Head of caudate nucleus (tissue), 42 donors: ENCODE results near the gene ITPR2.
"Not testable (repeated sequence)": the region's sequence is repeated elsewhere in the genome, so short reads cannot be mapped to it uniquely, and the experiment has no call there.

Experiments used
- DNase-seq, 42 donors: peaks; one replicate each; pipeline versions ENCODE4 v3.0.0 to v3.0.0-alpha.2; 2020 to 2021; ENCODE audit warnings: mixed read lengths in 7 of 42
- intact Hi-C: fragments of 100-400 bp; cut with DNase I; formaldehyde crosslinking; loops from one replicate; pipeline ENCODE4 v1.15.0; 2022

Gene ITPR2

DNA sequence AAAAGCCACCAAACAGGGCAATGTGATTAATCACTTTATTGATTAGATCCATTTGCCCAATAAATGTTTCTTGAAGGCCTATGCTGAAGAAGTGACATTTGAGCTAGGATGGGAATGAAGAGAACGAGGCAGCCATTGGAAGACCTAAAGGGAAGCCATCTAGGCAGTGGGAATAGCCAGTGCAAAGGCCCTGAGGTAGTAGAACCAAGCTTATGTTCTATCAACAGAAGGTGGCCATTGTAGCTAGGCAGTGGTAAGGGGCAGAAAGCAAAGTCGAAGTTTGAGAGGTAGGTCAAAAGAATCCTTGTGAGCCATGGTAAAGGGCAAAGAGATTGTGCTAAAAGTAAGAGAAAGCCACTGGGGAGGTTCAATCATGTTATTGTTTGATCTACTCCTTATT lies 173.1 kb downstream of the ITPR2 start:
- DNase-seq: no peak
- intact Hi-C loops: no loop called here

GRCh38 chr12:26658991-26659390 lies 174.0 kb downstream of the ITPR2 start:
- intact Hi-C loops: no loop called here
- DNase-seq: no peak

- intact Hi-C loops: no loop called here
- DNase-seq: no peak
Measured at GRCh38 chr12:26654623-26655022, 178.4 kb downstream of the ITPR2 start.

DNA sequence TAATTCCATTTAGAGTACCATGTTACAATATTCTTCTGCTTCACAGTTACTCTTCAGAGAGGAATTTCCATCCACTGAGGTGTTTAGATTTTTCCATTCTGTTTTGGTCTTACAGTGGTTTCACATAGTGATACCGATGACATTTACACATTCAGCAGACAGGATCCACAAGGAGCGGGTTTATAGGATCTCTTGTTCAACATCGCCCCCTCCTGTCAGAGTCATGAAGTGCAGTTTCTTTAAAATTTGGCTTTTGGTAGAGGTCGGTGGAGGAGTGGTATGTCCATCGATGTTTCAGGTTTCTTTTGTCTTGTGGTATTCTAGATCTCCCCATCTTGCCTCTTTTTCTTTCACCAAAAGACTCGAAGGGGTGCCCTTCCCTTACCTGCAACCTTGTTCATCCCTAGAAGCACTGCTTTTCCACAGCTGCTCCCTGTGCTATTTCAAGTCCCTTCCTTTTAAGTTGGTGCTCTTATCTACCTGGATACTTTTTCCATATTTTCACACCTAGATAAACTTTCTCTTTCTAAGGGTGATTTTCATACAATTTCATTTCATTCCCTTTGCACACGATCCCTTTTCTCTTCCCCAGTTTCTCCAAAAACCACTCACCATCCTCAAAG lies 181.3 kb downstream of the ITPR2 start:
- intact Hi-C loops: no loop called here
- DNase-seq: peak in 36 of 42 donors; percentile 5 to 92 (median 66)

- intact Hi-C loops: no loop called here
- DNase-seq: no peak
Measured at GRCh38 chr12:26651036-26651435, 182.0 kb downstream of the ITPR2 start.

DNA sequence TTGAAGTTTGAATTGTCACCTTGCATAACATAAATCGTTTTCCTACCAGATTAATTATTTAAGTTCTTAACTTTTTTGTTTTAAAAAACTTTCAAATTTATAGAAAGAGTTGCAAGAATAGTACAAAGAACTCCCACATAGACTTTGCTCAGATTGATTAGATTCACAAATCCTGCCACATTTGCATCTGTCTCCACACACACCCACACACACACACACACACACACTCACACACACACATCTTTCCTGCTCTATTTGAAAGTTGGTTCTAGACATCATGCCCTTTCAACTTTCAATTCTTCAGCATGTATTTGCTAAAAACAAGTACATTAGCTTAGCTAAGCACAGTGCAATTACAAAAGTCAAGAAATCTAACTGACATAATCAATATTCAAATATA lies 184.0 kb downstream of the ITPR2 start:
- intact Hi-C loops: no loop called here
- DNase-seq: peak in 10 of 42 donors; percentile 21 to 45 (median 36)

DNA sequence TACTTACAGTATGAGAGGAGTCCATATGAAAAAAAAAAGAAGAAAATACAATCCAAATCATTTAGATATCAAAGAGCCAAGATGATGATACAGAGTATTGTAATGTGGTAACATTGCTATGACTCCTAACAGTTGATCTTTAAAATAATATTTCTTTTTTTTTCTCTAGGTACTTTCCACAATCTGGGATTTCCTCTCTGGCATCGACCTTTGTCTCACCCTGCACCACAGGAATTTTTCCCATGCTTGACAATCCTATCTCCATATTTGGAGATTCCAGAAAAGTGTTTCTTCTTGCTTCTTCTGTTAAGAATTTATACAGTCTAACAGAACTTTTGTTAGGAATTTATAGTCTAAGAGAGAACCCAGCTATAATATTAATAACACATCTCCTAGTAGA lies 184.4 kb downstream of the ITPR2 start:
- intact Hi-C loops: no loop called here
- DNase-seq: no peak

DNA sequence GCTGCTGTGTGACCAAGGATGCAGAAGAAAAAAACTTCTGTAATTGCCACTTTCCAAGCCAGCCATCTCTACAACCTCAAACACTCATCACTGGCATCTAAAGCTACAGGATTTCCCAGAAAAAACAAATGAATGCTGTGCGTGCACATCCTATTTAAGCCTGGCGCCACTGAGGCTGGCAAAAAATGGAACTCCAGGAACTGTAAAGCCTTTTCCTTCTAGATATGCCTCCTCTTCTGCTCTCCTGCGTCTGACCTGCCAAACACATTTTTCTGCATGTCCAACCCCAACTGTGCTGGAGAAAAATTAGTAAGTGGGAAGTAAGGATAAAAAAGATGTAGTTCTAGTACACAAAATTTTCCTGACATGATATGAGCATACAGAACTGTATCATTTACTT lies 184.9 kb downstream of the ITPR2 start:
- intact Hi-C loops: no loop called here
- DNase-seq: no peak

DNA sequence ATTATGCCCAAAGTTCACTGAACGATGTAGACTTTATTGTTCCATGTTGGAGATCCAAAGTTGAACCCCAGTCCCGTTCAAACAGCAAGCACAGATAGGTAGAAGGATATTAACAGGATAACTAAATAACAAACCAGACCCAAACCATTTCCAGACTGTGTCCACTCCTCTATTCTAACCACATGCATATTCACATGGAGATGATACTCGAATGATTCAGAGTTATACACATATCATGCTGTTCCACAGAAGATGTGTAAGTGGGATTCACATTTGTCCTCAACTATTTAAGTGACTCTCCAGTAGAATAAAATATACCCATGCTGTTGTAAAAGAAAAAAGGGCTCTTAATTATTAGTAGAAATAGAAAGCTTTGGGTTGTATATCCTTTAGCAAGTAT lies 185.9 kb downstream of the ITPR2 start:
- intact Hi-C loops: no loop called here
- DNase-seq: no peak

DNA sequence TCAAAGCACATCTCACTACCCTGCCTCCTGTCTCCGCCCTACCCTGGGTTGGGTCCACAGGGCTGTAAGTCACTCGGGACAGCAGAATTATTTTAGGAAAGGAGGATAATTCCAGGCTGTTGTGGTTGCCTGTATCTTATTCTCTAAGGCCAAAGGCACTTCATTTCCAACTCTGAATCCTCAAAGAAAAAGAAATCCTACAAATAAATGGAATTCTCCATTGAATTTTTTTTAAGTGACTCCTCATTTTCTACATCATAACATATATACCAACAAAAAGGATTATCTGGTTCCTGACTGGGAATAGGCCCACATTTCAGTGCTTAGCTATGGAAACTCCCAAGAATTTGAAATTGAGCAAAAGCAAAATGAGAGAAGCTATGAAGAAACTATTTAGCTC lies 186.4 kb downstream of the ITPR2 start:
- intact Hi-C loops: no loop called here
- no peak for DNase-seq

DNA sequence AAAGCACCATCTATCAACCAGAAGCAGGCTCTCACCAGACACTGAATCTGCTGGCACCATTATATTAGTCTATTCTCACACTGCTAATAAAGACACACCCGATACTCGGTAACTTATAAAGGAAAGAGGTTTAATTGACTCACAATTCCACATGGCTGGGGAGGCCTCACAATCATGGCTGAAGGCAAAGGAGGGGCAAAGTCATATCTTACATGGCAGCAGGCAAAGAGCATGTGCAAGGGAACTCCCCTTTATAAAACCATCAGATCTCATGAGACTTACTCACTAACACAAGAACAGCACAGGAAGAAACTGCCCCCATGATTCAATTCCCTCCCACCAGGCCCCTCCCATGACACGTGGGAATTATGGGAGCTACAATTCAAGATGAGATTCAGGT lies 188.6 kb downstream of the ITPR2 start:
- intact Hi-C loops, DNase-seq: not testable (repeated sequence)

DNA sequence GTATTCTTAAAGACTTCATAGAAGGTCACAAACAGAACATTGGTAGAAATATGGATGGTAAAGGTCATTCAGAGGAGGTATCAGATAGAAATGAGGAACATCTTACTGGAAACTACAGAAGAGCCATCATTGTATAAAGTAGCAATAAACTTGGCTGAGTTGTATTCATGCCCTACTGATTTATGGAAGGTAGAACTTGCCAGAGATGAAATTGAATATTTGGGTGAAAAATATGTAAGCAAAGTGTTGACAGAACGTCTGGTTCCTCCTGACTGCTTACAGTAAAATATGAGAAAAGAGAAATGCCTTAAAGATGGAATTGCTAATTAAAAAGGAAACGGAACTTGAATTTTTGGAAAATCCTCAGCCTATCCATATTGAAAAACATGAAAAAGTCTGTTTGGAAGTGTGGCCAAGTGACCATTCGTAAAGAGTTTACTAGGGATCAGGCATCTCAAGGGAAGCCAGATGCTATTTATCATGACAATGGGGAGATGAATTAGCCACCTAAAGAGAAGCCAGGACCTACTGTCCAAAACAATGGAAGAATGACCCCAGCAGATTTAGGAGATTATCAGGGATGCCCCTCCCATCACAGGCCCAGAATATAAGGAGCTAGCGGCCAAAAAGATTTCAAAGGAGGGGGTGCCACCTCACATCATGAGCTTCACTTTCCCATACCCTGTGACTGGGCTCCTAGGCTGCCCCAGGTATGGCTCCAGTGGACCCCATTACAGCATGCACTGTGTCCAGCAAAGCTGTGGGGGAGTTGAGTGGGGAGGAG lies 189.3 kb downstream of the ITPR2 start:
- intact Hi-C loops: no loop called here
- DNase-seq: no peak

GRCh38 chr12:26642361-26642760 lies 190.6 kb downstream of the ITPR2 start:
- DNase-seq: no peak
- intact Hi-C loops: no loop called here

GRCh38 chr12:26636710-26637328 lies 196.2 kb downstream of the ITPR2 start:
- intact Hi-C loops: no loop called here
- DNase-seq: no peak

GRCh38 chr12:26633591-26634210 lies 199.3 kb downstream of the ITPR2 start:
- intact Hi-C loops: no loop called here

GRCh38 chr12:26632756-26633155 lies 200.2 kb downstream of the ITPR2 start:
- no peak for DNase-seq
- intact Hi-C loops: no loop called here

More at GRCh38 chr12:26633591-26634210, 199.3 kb downstream of the ITPR2 start:
- DNase-seq: peak in 7 of 42 donors; percentile 9 to 70 (median 47)

GRCh38 chr12:26631846-26632245 lies 201.1 kb downstream of the ITPR2 start:
- intact Hi-C loops: no loop called here
- DNase-seq: no peak

DNA sequence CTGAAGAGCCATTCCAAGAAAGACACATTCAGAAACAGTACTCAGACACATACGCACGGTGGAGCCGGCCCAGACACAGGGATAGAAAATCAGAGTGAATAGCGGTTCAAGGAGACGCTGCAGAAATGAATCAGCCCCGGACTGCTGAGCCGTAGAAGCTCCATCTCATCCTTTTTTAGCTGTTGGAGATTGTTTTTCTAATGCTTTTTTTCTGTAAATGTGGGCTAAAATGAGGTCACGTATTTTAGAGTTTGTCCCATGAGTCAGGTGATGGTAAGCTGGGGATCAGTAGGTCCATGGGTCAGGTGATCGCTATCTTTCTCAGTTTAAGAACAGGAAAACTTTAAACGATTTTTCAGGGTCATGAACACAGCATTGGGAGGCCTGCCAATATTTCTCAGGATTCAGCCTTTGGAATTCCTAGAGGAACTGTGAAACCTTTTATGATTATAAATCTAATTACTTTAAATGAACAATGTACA lies 202.4 kb downstream of the ITPR2 start:
- intact Hi-C loops: no loop called here
- DNase-seq: peak in 6 of 42 donors; percentile 8 to 35 (median 27)

GRCh38 chr12:26629864-26630263 lies 203.1 kb downstream of the ITPR2 start:
- peak in 32 of 42 donors; percentile 20 to 83 (median 52) for DNase-seq
- intact Hi-C loops: loop anchor here (10.0 kb wide), 1 partner anchor 105 kb away; no protein-coding TSS in a partner anchor

GRCh38 chr12:26628234-26628633 lies 204.8 kb downstream of the ITPR2 start:
- DNase-seq: no peak
- intact Hi-C loops: loop anchor here (10.0 kb wide), 1 partner anchor 103 kb away; no protein-coding TSS in a partner anchor
